ENCODE results near the gene LINS1. TPM values are rescaled to one million over a fixed set of nuclear protein-coding genes. Genes with fewer than 3 reads are reported as not detected.
A peak's percentile ranks its signal among the peaks of the same experiment; 100 is the strongest.

The LINS1 gene
- polyA plus RNA-seq, 1 donor from 2014 or later: 21.4 TPM

GRCh38 chr15:100601163-100601562 is 821 bp downstream of the LINS1 start:
- Histone ChIP-seq H3K4me3 (ENCODE audit: low read length) (peak overlapping the region; percentile 79), H3K4me2 (ENCODE audit: low read length) (peak overlapping the region; percentile 64), H4K20me1 (ENCODE audit: insufficient read depth) (no peaks in the 10 kb centered on the region), H3K27me3 (ENCODE audit: insufficient read depth, low read depth, low read length) (no peaks in the 10 kb centered on the region), H3K9ac (ENCODE audit: low read length) (peak overlapping the region; percentile 79), H3K9me3 (ENCODE audit: low read length) (no peaks in the 10 kb centered on the region), H3K9me2 (ENCODE audit: insufficient read depth, low read length) (no peaks in the 10 kb centered on the region), H3K79me2 (replicated peaks; ENCODE audit: insufficient read depth, low read length) (peaks cover 61% of the 10 kb centered on the region), H3K27ac (ENCODE audit: low read length) (peak overlapping the region; percentile 83), H2AFZ (ENCODE audit: low read depth, low read length) (peak overlapping the region; percentile 63), H3K36me3 (ENCODE audit: insufficient read depth, low read length) (no peaks in the 10 kb centered on the region), H3F3A (ENCODE audit: insufficient read depth, low read length, poor library complexity, severe bottlenecking) (no peaks in the 10 kb centered on the region)
- peak; percentile 22 for TF ChIP-seq MXI1 (conservative IDR thresholded peaks at IDR 0.05; ENCODE audit: poor library complexity, severe bottlenecking)
- no peak for TF ChIP-seq RAD21 (conservative IDR thresholded peaks at IDR 0.05)

GRCh38 chr15:100598655-100599054 is 3.3 kb downstream of the LINS1 start:
- no peaks in the 10 kb centered on the region for H3K27me3 ChIP-seq (ENCODE audit: insufficient read depth, low read depth, low read length)
- no peaks in the 10 kb centered on the region for H3K9me3 ChIP-seq (ENCODE audit: low read length)
- H3K4me3 ChIP-seq (ENCODE audit: low read length): no peak overlapping the region
- H3K9ac ChIP-seq (ENCODE audit: low read length): no peak overlapping the region
- H3K4me2 ChIP-seq (ENCODE audit: low read length): no peak overlapping the region
- H3K79me2 ChIP-seq (replicated peaks; ENCODE audit: insufficient read depth, low read length): peaks cover 66% of the 10 kb centered on the region
- no peaks in the 10 kb centered on the region for H3F3A ChIP-seq (ENCODE audit: insufficient read depth, low read length, poor library complexity, severe bottlenecking)
- H3K9me2 ChIP-seq (ENCODE audit: insufficient read depth, low read length): no peaks in the 10 kb centered on the region
- no peaks in the 10 kb centered on the region for H4K20me1 ChIP-seq (ENCODE audit: insufficient read depth)
- TF ChIP-seq REST (IDR thresholded peaks at IDR 0.05; ENCODE audit: borderline replicate concordance) (no peak), RAD21 (conservative IDR thresholded peaks at IDR 0.05) (no peak), MXI1 (conservative IDR thresholded peaks at IDR 0.05; ENCODE audit: poor library complexity, severe bottlenecking) (no peak), EP300 (conservative IDR thresholded peaks at IDR 0.05; ENCODE audit: poor library complexity, severe bottlenecking) (no peak), CTCF (IDR thresholded peaks at IDR 0.05; ENCODE audit: poor library complexity, severe bottlenecking) (no peak)
- H2AFZ ChIP-seq (ENCODE audit: low read depth, low read length): no peak overlapping the region
- no peaks in the 10 kb centered on the region for H3K36me3 ChIP-seq (ENCODE audit: insufficient read depth, low read length)
- no peak overlapping the region for H3K27ac ChIP-seq (ENCODE audit: low read length)

GRCh38 chr15:100597862-100598261 is 4.1 kb downstream of the LINS1 start:
- no peak overlapping the region for H3K4me3 ChIP-seq (ENCODE audit: low read length)
- H3K79me2 ChIP-seq (replicated peaks; ENCODE audit: insufficient read depth, low read length): peaks cover 58% of the 10 kb centered on the region
- H3F3A ChIP-seq (ENCODE audit: insufficient read depth, low read length, poor library complexity, severe bottlenecking): no peaks in the 10 kb centered on the region
- H4K20me1 ChIP-seq (ENCODE audit: insufficient read depth): no peaks in the 10 kb centered on the region
- H3K9me2 ChIP-seq (ENCODE audit: insufficient read depth, low read length): no peaks in the 10 kb centered on the region
- no peaks in the 10 kb centered on the region for H3K9me3 ChIP-seq (ENCODE audit: low read length)
- TF ChIP-seq RAD21 (conservative IDR thresholded peaks at IDR 0.05): no peak
- no peak for TF ChIP-seq REST (IDR thresholded peaks at IDR 0.05; ENCODE audit: borderline replicate concordance)
- no peaks in the 10 kb centered on the region for H3K36me3 ChIP-seq (ENCODE audit: insufficient read depth, low read length)
- no peaks in the 10 kb centered on the region for H3K27me3 ChIP-seq (ENCODE audit: insufficient read depth, low read depth, low read length)
- no peak overlapping the region for H3K9ac ChIP-seq (ENCODE audit: low read length)
- no peak overlapping the region for H2AFZ ChIP-seq (ENCODE audit: low read depth, low read length)
- no peak overlapping the region for H3K4me2 ChIP-seq (ENCODE audit: low read length)
- no peak overlapping the region for H3K27ac ChIP-seq (ENCODE audit: low read length)
